Stimulated activated naive CD4-positive, alpha-beta T cell (primary cell): Measurements from ENCODE around the gene OBP2A.
"Not testable (repeated sequence)": the region's sequence is repeated elsewhere in the genome, so short reads cannot be mapped to it uniquely, and the experiment has no call there.

Experiments
- DNase-seq, 6 experiments: peaks; one replicate each; lab custom pipeline; 2025; lab: John Stamatoyannopoulos, UW

The OBP2A gene

GRCh38 chr9:135512241-135512603 is 33.7 kb upstream of the OBP2A start:
- DNase-seq = no peak

- no peak for DNase-seq
Measured at GRCh38 chr9:135512904-135513303, 33.0 kb upstream of the OBP2A start.

GRCh38 chr9:135513351-135513846 is 32.5 kb upstream of the OBP2A start:
- DNase-seq = no peak

DNA sequence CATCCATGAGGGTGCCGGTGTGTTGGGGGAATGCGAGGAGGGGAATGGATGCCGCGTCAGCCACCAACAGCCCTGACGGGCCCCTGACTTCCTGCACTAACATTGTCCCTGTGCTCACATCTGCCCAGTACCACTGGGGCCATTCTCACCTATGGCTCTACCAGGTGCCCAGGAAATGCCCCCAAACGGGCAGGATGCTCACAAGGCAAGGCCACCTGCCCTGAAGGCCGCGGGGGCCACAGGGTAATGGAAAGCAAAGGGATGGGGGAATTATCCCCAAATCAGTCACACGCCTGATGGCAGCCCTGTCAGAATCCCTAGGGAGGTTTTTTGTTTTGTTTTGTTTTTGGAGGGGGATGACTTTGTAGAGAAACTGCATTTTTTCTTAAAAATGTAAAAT is 32.0 kb upstream of the OBP2A start:
- DNase-seq = not testable (repeated sequence)

GRCh38 chr9:135514342-135515082 is 31.4 kb upstream of the OBP2A start:
- no peak for DNase-seq

GRCh38 chr9:135515083-135515951 is 30.6 kb upstream of the OBP2A start:
- DNase-seq = no peak

GRCh38 chr9:135516132-135516860 is 29.6 kb upstream of the OBP2A start:
- DNase-seq = no peak

- DNase-seq = no peak
Measured at GRCh38 chr9:135517407-135517822, 28.5 kb upstream of the OBP2A start.

GRCh38 chr9:135519179-135519971 is 26.6 kb upstream of the OBP2A start:
- no peak for DNase-seq

GRCh38 chr9:135520916-135521607 is 24.9 kb upstream of the OBP2A start, which contains the start of gene LCN1:
TSS of gene LCN1 (plus strand) at chr9:135521440. CDS start at chr9:135521498, 58 bp downstream.
- DNase-seq = no peak

- DNase-seq = no peak
Measured at GRCh38 chr9:135521608-135522095, 24.3 kb upstream of the OBP2A start.

DNA sequence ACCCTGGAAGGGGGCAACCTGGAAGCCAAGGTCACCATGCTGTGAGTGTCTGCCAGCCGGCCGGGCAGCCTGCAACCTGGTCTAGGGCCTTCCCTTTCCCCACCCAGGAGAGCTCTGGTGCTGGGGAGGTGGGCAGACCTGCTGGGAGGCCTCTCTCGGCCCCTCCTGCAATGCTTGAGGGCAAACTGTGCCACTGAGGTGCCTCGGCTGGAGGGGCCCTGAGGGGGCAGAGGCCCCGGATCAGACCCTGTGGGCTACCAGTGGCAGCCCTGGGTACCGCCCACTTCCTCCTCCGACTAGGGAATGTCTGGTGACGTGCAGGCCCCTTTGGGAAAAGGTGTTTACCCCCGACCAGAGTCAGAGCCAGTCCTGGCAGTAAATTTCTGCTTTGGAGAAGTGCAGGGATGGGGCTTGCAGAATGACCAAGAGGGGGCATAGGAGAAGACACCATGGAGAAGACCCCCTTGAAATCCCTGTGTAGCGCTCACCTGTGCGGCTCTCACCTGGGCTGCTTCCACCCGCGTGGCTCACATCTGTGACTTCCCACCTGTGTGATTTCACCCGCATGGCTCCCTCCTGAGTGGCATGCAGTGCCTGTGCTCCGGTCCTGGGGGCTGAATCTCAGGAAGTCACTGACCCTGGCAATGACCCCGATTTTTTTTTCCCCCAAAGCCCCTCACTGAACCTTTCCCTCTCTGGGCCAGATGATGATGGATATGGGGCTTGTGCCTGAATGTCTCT is 23.6 kb upstream of the OBP2A start:
- DNase-seq = no peak

DNA sequence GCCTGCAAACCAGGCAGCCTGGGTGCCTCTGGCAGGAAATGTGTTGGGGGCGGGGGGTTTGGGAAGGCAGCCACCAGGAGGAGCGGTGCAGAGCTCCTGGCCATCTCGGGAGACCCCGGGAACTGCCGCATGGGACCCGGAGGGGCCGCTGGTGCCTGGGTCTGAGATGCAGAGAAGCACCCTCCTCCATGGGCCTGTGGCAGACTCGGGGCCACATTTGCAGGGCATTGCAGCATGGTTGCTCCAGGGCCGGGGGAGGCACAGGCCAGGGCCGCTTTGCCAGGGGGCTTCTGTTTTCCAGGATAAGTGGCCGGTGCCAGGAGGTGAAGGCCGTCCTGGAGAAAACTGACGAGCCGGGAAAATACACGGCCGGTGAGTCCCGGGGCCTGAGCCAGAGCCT is 23.0 kb upstream of the OBP2A start:
- no peak for DNase-seq

- DNase-seq = no peak
Measured at GRCh38 chr9:135523521-135524129, 22.3 kb upstream of the OBP2A start.

- no peak for DNase-seq
Measured at GRCh38 chr9:135524130-135524861, 21.6 kb upstream of the OBP2A start.

DNA sequence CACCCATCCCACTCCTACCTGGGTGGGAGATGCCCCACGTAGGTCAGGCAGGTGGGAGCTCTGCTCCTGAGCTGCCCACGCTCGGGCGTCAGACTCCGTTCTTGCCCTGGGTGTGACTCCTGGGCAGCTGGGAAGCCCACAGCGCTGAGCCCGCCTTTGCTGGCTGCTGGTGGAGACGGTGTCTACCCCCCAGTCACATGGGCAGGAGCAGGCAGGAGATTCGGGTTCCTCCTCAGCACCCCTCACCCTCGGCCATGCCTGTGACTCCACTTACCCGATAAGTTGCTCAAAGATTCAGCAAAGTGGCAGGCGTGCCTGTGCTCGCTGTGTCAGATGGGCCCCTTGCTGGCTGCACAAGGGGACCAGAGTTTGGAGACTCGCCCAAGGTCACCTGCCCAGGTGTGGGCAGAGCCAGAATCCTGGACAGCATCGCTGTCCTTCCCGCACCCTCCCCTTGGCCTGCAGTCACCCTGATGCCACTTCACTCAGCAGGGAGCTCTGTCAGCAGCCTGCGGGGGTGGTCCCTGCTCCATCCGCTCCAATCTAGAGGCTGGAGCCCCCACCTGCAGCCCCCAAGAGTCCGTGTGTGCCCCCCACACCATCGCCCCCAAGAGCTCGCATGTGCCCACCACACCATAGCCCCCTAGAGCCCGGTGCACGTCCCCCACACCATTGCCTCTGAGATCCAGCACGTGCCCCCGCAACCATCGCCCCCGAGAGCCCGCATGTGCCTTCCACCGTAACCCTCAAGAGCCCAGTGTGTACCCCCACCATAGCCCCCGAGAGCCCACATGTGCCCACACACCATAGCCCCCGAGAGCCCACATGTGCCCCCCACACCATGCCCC is 20.5 kb upstream of the OBP2A start:
- DNase-seq = no peak

DNA sequence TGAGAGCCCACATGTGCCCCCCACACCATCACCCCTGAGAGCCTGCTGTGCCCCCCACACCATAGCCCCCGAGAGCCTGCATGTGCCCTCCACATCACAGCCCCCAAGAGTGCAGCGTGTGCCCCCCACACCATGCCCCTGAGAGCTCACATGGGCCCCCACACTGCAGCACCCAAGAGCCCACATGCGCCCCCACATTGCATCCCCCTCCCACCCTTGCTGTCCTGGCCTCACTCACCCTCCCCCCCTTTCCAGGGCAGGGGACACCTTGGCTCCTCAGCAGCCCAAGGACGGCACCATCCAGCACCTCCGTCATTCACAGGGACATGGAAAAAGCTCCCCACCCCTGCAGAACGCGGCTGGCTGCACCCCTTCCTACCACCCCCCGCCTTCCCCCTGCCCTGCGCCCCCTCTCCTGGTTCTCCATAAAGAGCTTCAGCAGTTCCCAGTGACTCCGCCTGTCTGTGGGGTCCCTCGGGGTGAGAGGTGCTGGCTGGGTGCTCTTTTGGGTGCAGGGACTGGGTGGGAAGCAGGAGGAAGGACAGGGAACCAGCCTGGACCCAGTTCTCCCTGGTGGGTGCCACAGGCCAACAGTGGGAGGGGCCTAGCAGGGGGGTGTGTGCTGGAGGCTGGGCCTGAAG is 19.7 kb upstream of the OBP2A start:
- DNase-seq = no peak
